Mesenchymal stem cell (in vitro differentiated cells and primary cell): ENCODE results near the gene TSEN54.

Experiments
- DNase-seq: peaks from one replicate; pipeline ENCODE4 v3.0.0-alpha.2; 2013
- H2AFZ ChIP-seq: one replicate; pipeline ENCODE4 v1.6.1; 2013; ENCODE audit warnings: low read depth, mild to moderate bottlenecking, control low read depth, inconsistent platforms, low read length, moderate library complexity
- H2AK5ac ChIP-seq: 2 replicates; pipeline ENCODE4 v1.6.1; 2013; ENCODE audit warnings: low read length, moderate library complexity, mild to moderate bottlenecking, inconsistent platforms; ENCODE audit not compliant: severe bottlenecking
- H2BK120ac ChIP-seq: one replicate; pipeline ENCODE4 v1.6.1; 2013; ENCODE audit warnings: low read depth, mild to moderate bottlenecking, inconsistent platforms, low read length, moderate library complexity
- H2BK12ac ChIP-seq, 2 experiments: one replicate each; pipeline ENCODE4 v1.6.1; 2013; ENCODE audit warnings: inconsistent platforms in 2 of 2, low read length in 2 of 2, mild to moderate bottlenecking in 2 of 2, moderate library complexity in 2 of 2, control low read depth in 1 of 2
- H2BK15ac ChIP-seq: one replicate; pipeline ENCODE4 v1.6.1; 2013; ENCODE audit warnings: mild to moderate bottlenecking, low read depth, inconsistent platforms; ENCODE audit not compliant: poor library complexity, severe bottlenecking
- H2BK5ac ChIP-seq: 2 replicates; pipeline ENCODE4 v1.6.1; 2013; ENCODE audit warnings: low read depth, mild to moderate bottlenecking, low read length, control low read depth, inconsistent platforms; ENCODE audit not compliant: poor library complexity, severe bottlenecking
- H3K14ac ChIP-seq, 2 experiments: one replicate each; pipeline ENCODE4 v1.6.1; 2013; ENCODE audit warnings: inconsistent platforms in 2 of 2, low read length in 2 of 2, control low read depth in 1 of 2, mild to moderate bottlenecking in 1 of 2, moderate library complexity in 1 of 2
- H3K18ac ChIP-seq, 2 experiments: one replicate each; pipeline ENCODE4 v1.6.1; 2013; ENCODE audit warnings: inconsistent platforms in 2 of 2, low read length in 2 of 2, control low read depth in 1 of 2, low read depth in 1 of 2, mild to moderate bottlenecking in 1 of 2
- H3K23ac ChIP-seq, 2 experiments: one replicate each; pipeline ENCODE4 v1.6.1; 2013; ENCODE audit warnings: inconsistent platforms in 2 of 2, low read length in 2 of 2, mild to moderate bottlenecking in 2 of 2, moderate library complexity in 2 of 2, control low read depth in 1 of 2
- H3K27ac ChIP-seq: 2 replicates; pipeline ENCODE4 v1.5.1; 2013; ENCODE audit warnings: mild to moderate bottlenecking, moderate library complexity, low read length, control low read depth, inconsistent platforms; ENCODE audit not compliant: poor library complexity, severe bottlenecking
- H3K27me3 ChIP-seq, 2 experiments: 2 replicates each; pipeline versions ENCODE4 v1.6.1 to v1.7.0; 2013; ENCODE audit warnings: low read length in 2 of 2, mild to moderate bottlenecking in 2 of 2, moderate library complexity in 2 of 2, control low read depth in 1 of 2, inconsistent platforms in 1 of 2; ENCODE audit not compliant: control insufficient read depth in 1 of 2, insufficient read depth in 1 of 2
- H3K36me3 ChIP-seq, 2 experiments: 2 replicates each; pipeline versions ENCODE4 v1.6.1 to v1.7.0; 2013; ENCODE audit warnings: low read length in 2 of 2, control low read depth in 1 of 2, inconsistent platforms in 1 of 2, low read depth in 1 of 2, mild to moderate bottlenecking in 1 of 2; ENCODE audit not compliant: insufficient read depth in 2 of 2, control insufficient read depth in 1 of 2
- H3K4ac ChIP-seq, 2 experiments: one replicate each; pipeline ENCODE4 v1.6.1; 2013; ENCODE audit warnings: inconsistent platforms in 2 of 2, low read length in 2 of 2, mild to moderate bottlenecking in 2 of 2, moderate library complexity in 2 of 2, control low read depth in 1 of 2, low read depth in 1 of 2
- H3K4me1 ChIP-seq: 2 replicates; pipeline ENCODE4 v1.6.1; 2013; ENCODE audit warnings: low read depth, low read length, control low read depth; ENCODE audit not compliant: control insufficient read depth, insufficient read depth
- H3K4me2 ChIP-seq: 2 replicates; pipeline ENCODE4 v1.6.1; 2013; ENCODE audit warnings: low read length, mild to moderate bottlenecking, inconsistent platforms; ENCODE audit not compliant: poor library complexity, severe bottlenecking
- H3K4me3 ChIP-seq, 2 experiments: 2 replicates each; pipeline versions ENCODE4 v1.5.1 to v1.7.0; 2013; ENCODE audit warnings: low read length in 2 of 2, mild to moderate bottlenecking in 2 of 2, control low read depth in 1 of 2, low read depth in 1 of 2; ENCODE audit not compliant: insufficient read depth in 1 of 2
- H3K79me1 ChIP-seq: replicated peaks from 2 replicates; pipeline ENCODE4 v1.6.1; 2013; ENCODE audit warnings: mild to moderate bottlenecking, control low read depth, low read length, inconsistent platforms; ENCODE audit not compliant: poor library complexity, severe bottlenecking
- H3K9ac ChIP-seq: 2 replicates; pipeline ENCODE4 v1.7.0; 2013; ENCODE audit warnings: mild to moderate bottlenecking, low read length, moderate library complexity
- H3K9me3 ChIP-seq: 2 replicates; pipeline ENCODE4 v1.7.0; 2013; ENCODE audit warnings: mild to moderate bottlenecking, low read length; ENCODE audit not compliant: control insufficient read depth
- H4K8ac ChIP-seq: one replicate; pipeline ENCODE4 v1.6.1; 2013; ENCODE audit warnings: inconsistent platforms, mild to moderate bottlenecking, low read length, moderate library complexity
- H4K91ac ChIP-seq: one replicate; pipeline ENCODE4 v1.6.1; 2013; ENCODE audit warnings: mild to moderate bottlenecking, low read length, inconsistent platforms
- WGBS: methylation state at CpG from one replicate; pipeline ENCODE4 v1.1.7; 2013; ENCODE audit warnings: mixed read lengths; 5-methylcytosine and 5-hydroxymethylcytosine counted together

Gene TSEN54

GRCh38 chr17:75536366-75536765 lies 20.0 kb downstream of the TSEN54 start:
- Histone ChIP-seq H3K27ac (no peak overlapping the region), H3K4me3 (no peak overlapping the region), H4K8ac (no peak overlapping the region), H3K36me3 (peaks cover 0 to 6% of the 10 kb centered on the region in 2 experiments), H3K27me3 (peaks cover 0 to 60% of the 10 kb centered on the region in 2 experiments), H3K4me1 (peaks cover 17% of the 10 kb centered on the region), H3K79me1 (no peaks in the 10 kb centered on the region), H2AFZ (no peak overlapping the region), H3K14ac (no peak overlapping the region), H2AK5ac (no peak overlapping the region), H3K9me3 (no peaks in the 10 kb centered on the region), H3K9ac (no peak overlapping the region), H3K4ac (no peak overlapping the region), H4K91ac (no peak overlapping the region), H3K23ac (no peak overlapping the region), H3K4me2 (no peak overlapping the region), H2BK15ac (no peak overlapping the region), H2BK120ac (no peak overlapping the region), H2BK5ac (no peak overlapping the region), H3K18ac (no peak overlapping the region), H2BK12ac (no peak overlapping the region)
- no peak for DNase-seq
- 81% methylated on average over 8 of the region's 10 CpGs for WGBS

- no peak overlapping the region for H3K23ac ChIP-seq
- DNase-seq: no peak
- H2BK15ac ChIP-seq: no peak overlapping the region
- peaks cover 0 to 69% of the 10 kb centered on the region in 2 experiments for H3K27me3 ChIP-seq
- WGBS: 80% methylated on average over 9 of the region's 13 CpGs
- H3K36me3 ChIP-seq: peaks cover 0 to 2% of the 10 kb centered on the region in 2 experiments
- no peaks in the 10 kb centered on the region for H3K79me1 ChIP-seq
- H3K4me2 ChIP-seq: no peak overlapping the region
- H3K9ac ChIP-seq: no peak overlapping the region
- peak overlapping the region in 1 of 2 experiments; percentile 23 for H3K14ac ChIP-seq
- peaks cover 30% of the 10 kb centered on the region for H3K4me1 ChIP-seq
- H3K27ac ChIP-seq: no peak overlapping the region
- H2BK12ac ChIP-seq: no peak overlapping the region
- H2AK5ac ChIP-seq: no peak overlapping the region
- H3K4me3 ChIP-seq: no peak overlapping the region
- no peak overlapping the region for H2AFZ ChIP-seq
- no peak overlapping the region for H2BK120ac ChIP-seq
- no peak overlapping the region for H3K4ac ChIP-seq
- H3K9me3 ChIP-seq: no peaks in the 10 kb centered on the region
- peak overlapping the region; percentile 4 for H4K8ac ChIP-seq
- H3K18ac ChIP-seq: no peak overlapping the region
- H2BK5ac ChIP-seq: no peak overlapping the region
- H4K91ac ChIP-seq: no peak overlapping the region
Observed at GRCh38 chr17:75539967-75540729, 23.8 kb downstream of the TSEN54 start.

- Histone ChIP-seq H3K9me3 (no peaks in the 10 kb centered on the region), H3K4ac (peak overlapping the region in 1 of 2 experiments; percentile 24), H3K27ac (no peak overlapping the region), H3K27me3 (peaks cover 0 to 69% of the 10 kb centered on the region in 2 experiments), H3K23ac (no peak overlapping the region), H3K4me3 (no peak overlapping the region), H3K18ac (no peak overlapping the region), H3K4me1 (peaks cover 30% of the 10 kb centered on the region), H3K9ac (no peak overlapping the region), H2BK5ac (no peak overlapping the region), H2BK12ac (no peak overlapping the region), H3K36me3 (peaks cover 0 to 2% of the 10 kb centered on the region in 2 experiments), H3K79me1 (no peaks in the 10 kb centered on the region), H2BK120ac (no peak overlapping the region), H4K8ac (no peak overlapping the region), H2AFZ (no peak overlapping the region), H2AK5ac (no peak overlapping the region), H3K4me2 (no peak overlapping the region), H3K14ac (no peak overlapping the region), H2BK15ac (no peak overlapping the region), H4K91ac (no peak overlapping the region)
- WGBS: 52% methylated on average over 4 of the region's 4 CpGs
- no peak for DNase-seq
Observed at GRCh38 chr17:75540923-75541503, 24.7 kb downstream of the TSEN54 start.

- no peak overlapping the region for H4K91ac ChIP-seq
- no peak overlapping the region for H3K9ac ChIP-seq
- peaks cover 4 to 68% of the 10 kb centered on the region in 2 experiments for H3K27me3 ChIP-seq
- H3K23ac ChIP-seq: no peak overlapping the region
- no peak overlapping the region for H3K4me3 ChIP-seq
- H3K4me2 ChIP-seq: no peak overlapping the region
- 93% methylated on average over 8 of the region's 8 CpGs for WGBS
- H2AK5ac ChIP-seq: no peak overlapping the region
- H2BK12ac ChIP-seq: no peak overlapping the region
- H3K4ac ChIP-seq: no peak overlapping the region
- no peak overlapping the region for H3K27ac ChIP-seq
- H3K18ac ChIP-seq: no peak overlapping the region
- H3K4me1 ChIP-seq: peaks cover 30% of the 10 kb centered on the region
- H3K36me3 ChIP-seq: peaks cover 0 to 2% of the 10 kb centered on the region in 2 experiments
- H2BK5ac ChIP-seq: no peak overlapping the region
- no peak overlapping the region for H2BK120ac ChIP-seq
- no peak overlapping the region for H2AFZ ChIP-seq
- H3K9me3 ChIP-seq: no peaks in the 10 kb centered on the region
- peak overlapping the region in 1 of 2 experiments; percentile 4 for H3K14ac ChIP-seq
- no peak for DNase-seq
- no peak overlapping the region for H2BK15ac ChIP-seq
- no peaks in the 10 kb centered on the region for H3K79me1 ChIP-seq
- no peak overlapping the region for H4K8ac ChIP-seq
Observed at GRCh38 chr17:75542229-75542628, 25.9 kb downstream of the TSEN54 start.
